Hepatocyte (in vitro differentiated cells): ENCODE results near the gene MSI2.

Experiments used
- CTCF ChIP-seq: fragments of 200-600 bp; sonication (generic); IDR thresholded peaks from 2 replicates; pipeline ENCODE4 v1.5.1; 2016; ENCODE audit warnings: antibody characterized with exemption, mild to moderate bottlenecking; ENCODE audit not compliant: poor library complexity
- EZH2 ChIP-seq: fragments of 200-600 bp; sonication (generic); IDR thresholded peaks from 2 replicates; pipeline ENCODE4 v1.6.1; 2016; ENCODE audit warnings: antibody characterized with exemption, mild to moderate bottlenecking, borderline replicate concordance
- EZH2phosphoT487 ChIP-seq: fragments of 200-600 bp; sonication (generic); IDR thresholded peaks from one replicate; pipeline ENCODE4 v1.6.1; 2018; ENCODE audit warnings: antibody characterized with exemption, mild to moderate bottlenecking, low read depth, moderate library complexity; ENCODE audit not compliant: unreplicated experiment, severe bottlenecking

GRCh38 chr17:57315061-57316015, 59.0 kb downstream of the MSI2 start:
- TF ChIP-seq CTCF (no peak), EZH2phosphoT487 (no peak), EZH2 (no peak)
